HepG2 (cell line): ENCODE data around the gene SQOR. TPM values are rescaled to one million over a fixed set of nuclear protein-coding genes. Genes with fewer than 3 reads are reported as not detected.

Source experiments
- DBP ChIP-seq: sonication (generic); formaldehyde crosslinking; IDR thresholded peaks from 2 replicates; pipeline ENCODE4 v1.4.0; 2020; ENCODE audit warnings: missing genetic modification reagents; ENCODE audit errors: not compliant biosample characterization
- FOXJ3 ChIP-seq: sonication (generic); formaldehyde crosslinking; IDR thresholded peaks from 2 replicates; pipeline ENCODE4 v1.4.0; 2020; ENCODE audit warnings: missing genetic modification reagents, mild to moderate bottlenecking, borderline replicate concordance
- NCOR1 ChIP-seq: fragments of 200-600 bp; sonication (generic); IDR thresholded peaks from 2 replicates; pipeline ENCODE4 v1.7.0; 2017; ENCODE audit warnings: antibody characterized with exemption, low read length, borderline replicate concordance
- NFIB ChIP-seq: sonication (generic); formaldehyde crosslinking; IDR thresholded peaks from 2 replicates; pipeline ENCODE4 v1.9.0; 2021; ENCODE audit warnings: missing genetic modification reagents, mild to moderate bottlenecking, borderline replicate concordance
- POLR2A ChIP-seq, 2 experiments: IDR thresholded peaks; 2 replicates each; pipeline ENCODE4 v1.6.1; 2011; ENCODE audit warnings: low read depth in 2 of 2, low read length in 2 of 2, mild to moderate bottlenecking in 1 of 2, moderate library complexity in 1 of 2; ENCODE audit not compliant: insufficient read depth in 1 of 2
- RNF219 ChIP-seq: sonication (generic); formaldehyde crosslinking; IDR thresholded peaks from 2 replicates; pipeline ENCODE4 v1.5.0; 2020; ENCODE audit warnings: mild to moderate bottlenecking, missing genetic modification reagents
- RXRA ChIP-seq: sonication (generic); formaldehyde crosslinking; IDR thresholded peaks from 2 replicates; pipeline ENCODE4 v1.5.1; 2020; ENCODE audit warnings: missing genetic modification reagents
- SALL2 ChIP-seq: sonication (generic); formaldehyde crosslinking; IDR thresholded peaks from 2 replicates; pipeline ENCODE4 v1.8.1; 2023; ENCODE audit warnings: mild to moderate bottlenecking, missing genetic modification reagents, inconsistent platforms
- TEAD3 ChIP-seq: optimal IDR thresholded peaks from 2 replicates; pipeline ENCODE3; 2016; ENCODE audit warnings: borderline replicate concordance
- TERF1 ChIP-seq: sonication (generic); formaldehyde crosslinking; IDR thresholded peaks from 2 replicates; pipeline ENCODE4 v1.8.0; 2022; ENCODE audit warnings: mild to moderate bottlenecking, missing genetic modification reagents, moderate library complexity
- TRIM24 ChIP-seq: sonication (generic); formaldehyde crosslinking; IDR thresholded peaks from 2 replicates; pipeline ENCODE4 v1.8.0; 2022; ENCODE audit warnings: mild to moderate bottlenecking, missing genetic modification reagents
- ZBTB4 ChIP-seq: sonication (generic); formaldehyde crosslinking; IDR thresholded peaks from 2 replicates; pipeline ENCODE4 v1.4.0; 2020; ENCODE audit warnings: missing genetic modification reagents, mild to moderate bottlenecking, borderline replicate concordance
- ZFP36L1 ChIP-seq: sonication (generic); formaldehyde crosslinking; IDR thresholded peaks from 2 replicates; pipeline ENCODE4 v1.8.0; 2022; ENCODE audit warnings: mild to moderate bottlenecking, missing genetic modification reagents, moderate library complexity
- ZFP41 ChIP-seq: sonication (generic); formaldehyde crosslinking; IDR thresholded peaks from 2 replicates; pipeline ENCODE4 v1.4.0; 2020; ENCODE audit warnings: mild to moderate bottlenecking, missing genetic modification reagents, borderline replicate concordance
- ZNF263 ChIP-seq: sonication (generic); formaldehyde crosslinking; IDR thresholded peaks from 2 replicates; pipeline ENCODE4 v1.4.0; 2020; ENCODE audit warnings: missing genetic modification reagents
- ZNF446 ChIP-seq: sonication (generic); formaldehyde crosslinking; IDR thresholded peaks from 2 replicates; pipeline ENCODE4 v1.5.0; 2020; ENCODE audit warnings: mild to moderate bottlenecking, missing genetic modification reagents
- ZNF547 ChIP-seq: sonication (generic); formaldehyde crosslinking; IDR thresholded peaks from 2 replicates; pipeline ENCODE4 v1.5.1; 2020; ENCODE audit warnings: mild to moderate bottlenecking, missing genetic modification reagents
- ZNF678 ChIP-seq: sonication (generic); formaldehyde crosslinking; IDR thresholded peaks from 2 replicates; pipeline ENCODE4 v1.4.0; 2020; ENCODE audit warnings: mild to moderate bottlenecking, missing genetic modification reagents
- ZNF891 ChIP-seq: sonication (generic); formaldehyde crosslinking; IDR thresholded peaks from 2 replicates; pipeline ENCODE4 v1.5.0; 2020; ENCODE audit warnings: mild to moderate bottlenecking, missing genetic modification reagents
- ZSCAN5A ChIP-seq: sonication (generic); formaldehyde crosslinking; IDR thresholded peaks from 2 replicates; pipeline ENCODE4 v1.8.0; 2022; ENCODE audit warnings: mild to moderate bottlenecking, missing genetic modification reagents, borderline replicate concordance
- polyA plus RNA-seq, 8 experiments: library from polyadenylated mRNA; depleted of rRNA in 3 of 8; stranded (reverse) in 7 of 8; unstranded in 1 of 8; fragments of >200 nt; fragmentation: Illumina TruSeq in 4 of 8; extraction: Trizol in 4 of 8; gene quantifications; 2 replicates each; pipeline versions ENCODE4 v1.2.1 to v1.2.3, GENCODE V29; 2011 to 2016; ENCODE audit warnings: low read depth in 4 of 8, missing spikeins in 1 of 8, mixed read lengths in 1 of 8; ENCODE audit not compliant: insufficient read depth in 1 of 8
- total RNA-seq, 5 experiments: library from RNA; depleted of rRNA; stranded (reverse); fragments of >200 nt; fragmentation: Illumina TruSeq; extraction: Trizol; gene quantifications; 2 replicates each; pipeline ENCODE4 v1.2.3, GENCODE V29; 2016; ENCODE audit warnings: low read depth in 1 of 5

Gene SQOR
- total and polyA plus RNA-seq, 2 of the 13 experiments (the other 11 are each of a cell fraction or from before 2014, with no cell fraction given): 19.3 to 19.4 TPM

GRCh38 chr15:45634432-45635190 is at the start of gene SQOR (continued):
- TF ChIP-seq TERF1 (CRISPR knock-in tag) (no peak), ZBTB4 (peak; percentile 67; the same call in 1 of the 2 replicates), ZNF446 (CRISPR knock-in tag) (no peak), RXRA (CRISPR knock-in tag) (peak; percentile 67), TEAD3 (CRISPR knock-in tag) (no peak), ZNF678 (no peak), FOXJ3 (CRISPR knock-in tag) (no peak), ZNF891 (CRISPR knock-in tag) (no peak), TRIM24 (no peak), NFIB (CRISPR knock-in tag) (no peak), ZSCAN5A (CRISPR knock-in tag) (peak; percentile 44; the same call in 1 of the 2 replicates), ZNF263 (CRISPR knock-in tag) (no peak), SALL2 (CRISPR knock-in tag) (peak; percentile 62; the same call in 1 of the 2 replicates), ZFP36L1 (CRISPR knock-in tag) (peak; percentile 72; the same call in 1 of the 2 replicates), ZFP41 (CRISPR knock-in tag) (0 out of 2 replicates have a peak, but pooled peaks have one; percentile 46), RNF219 (no peak), ZNF547 (CRISPR knock-in tag) (0 out of 2 replicates have a peak, but pooled peaks have one; percentile 38), NCOR1 (no peak), DBP (CRISPR knock-in tag) (no peak), POLR2A (IDR thresholded peaks at IDR 0.05; ENCODE audit: insufficient read depth in 1 of 2, low read depth in 2 of 2, low read length in 2 of 2) (peak; percentile 68 to 73)
